HS-27A (cell line): Measurements from ENCODE around the gene GRM7.

Source experiments
- DNase-seq: peaks from one replicate; pipeline ENCODE4 v3.0.0-alpha.2; 2012; ENCODE audit warnings: low read depth, missing footprints

The GRM7 gene

GRCh38 chr3:6971933-6972332, 111.0 kb downstream of the GRM7 start:
- DNase-seq = no peak

DNA sequence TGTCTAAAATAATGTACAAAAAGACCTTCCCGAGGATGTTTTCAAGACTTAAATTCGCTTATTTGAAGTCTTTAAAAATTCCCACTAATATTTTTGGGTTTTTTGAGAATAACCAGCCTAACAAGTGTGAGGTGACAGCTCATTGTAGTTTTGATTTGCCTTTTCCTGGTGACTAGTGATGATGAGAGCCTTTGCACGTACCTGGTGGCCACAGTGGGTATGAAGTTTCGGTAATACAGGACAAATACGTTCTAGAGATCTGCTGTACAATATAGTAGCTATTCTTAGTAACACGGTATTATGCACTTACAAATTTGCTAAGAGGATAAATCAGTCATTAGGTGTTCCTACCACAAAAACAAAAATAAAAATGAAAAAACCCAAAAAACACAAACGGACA, 124.9 kb downstream of the GRM7 start:
- no peak for DNase-seq

DNA sequence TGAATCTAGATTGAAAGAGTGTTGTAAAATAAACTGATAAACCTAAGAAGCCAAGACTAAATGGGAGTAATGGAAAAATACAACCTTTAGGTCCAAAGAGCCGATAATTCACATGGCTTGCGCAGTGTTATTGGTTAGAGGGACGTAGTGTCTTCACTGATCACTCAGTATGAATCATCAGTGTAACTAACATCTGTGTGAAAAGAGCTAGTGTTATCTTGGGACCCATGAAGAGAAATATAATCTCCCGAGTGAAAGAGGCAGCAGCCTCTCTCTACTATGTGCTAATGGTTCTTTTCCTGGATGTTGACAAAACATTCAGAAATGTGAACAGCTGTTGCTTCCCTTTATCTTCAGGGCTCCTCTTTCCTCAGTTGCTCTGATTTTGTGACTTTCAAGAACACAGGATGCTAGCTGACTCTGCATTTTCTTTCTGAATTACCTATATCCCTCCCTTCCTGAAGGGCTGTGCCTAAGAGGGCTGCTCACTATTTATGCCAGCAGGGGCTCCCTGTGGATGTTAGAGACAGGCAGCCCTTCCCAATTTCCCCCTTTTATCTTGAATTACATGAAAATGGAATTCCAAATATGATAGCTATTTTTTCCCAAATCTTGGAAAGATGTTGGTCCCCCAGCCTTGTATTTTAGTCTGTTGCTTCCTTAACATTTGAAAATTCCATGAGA, 128.8 kb downstream of the GRM7 start:
- DNase-seq = no peak

GRCh38 chr3:6994081-6994668, 133.3 kb downstream of the GRM7 start:
- DNase-seq = no peak

DNA sequence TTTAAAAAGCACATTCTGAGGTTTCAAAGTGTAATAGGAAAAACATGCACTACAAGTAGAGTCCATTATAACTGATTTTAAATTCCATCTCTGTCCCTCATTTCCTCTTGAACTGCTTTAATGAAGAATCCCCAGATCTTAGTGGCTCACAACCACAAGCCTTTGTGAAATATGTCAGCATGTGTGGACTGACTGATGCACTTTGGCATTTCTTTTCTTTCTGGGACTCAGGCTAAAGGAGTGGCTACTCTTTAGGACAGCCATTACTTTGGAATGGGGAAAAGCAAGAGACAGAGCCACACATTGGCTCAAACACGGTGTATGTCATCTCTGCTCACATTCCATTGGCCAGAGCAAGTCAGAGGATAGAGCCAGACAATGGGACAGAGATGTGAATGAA, 139.6 kb downstream of the GRM7 start:
- DNase-seq = no peak

GRCh38 chr3:7001370-7001769, 140.5 kb downstream of the GRM7 start:
- no peak for DNase-seq

GRCh38 chr3:7015683-7016440, 154.9 kb downstream of the GRM7 start:
- no peak for DNase-seq

DNA sequence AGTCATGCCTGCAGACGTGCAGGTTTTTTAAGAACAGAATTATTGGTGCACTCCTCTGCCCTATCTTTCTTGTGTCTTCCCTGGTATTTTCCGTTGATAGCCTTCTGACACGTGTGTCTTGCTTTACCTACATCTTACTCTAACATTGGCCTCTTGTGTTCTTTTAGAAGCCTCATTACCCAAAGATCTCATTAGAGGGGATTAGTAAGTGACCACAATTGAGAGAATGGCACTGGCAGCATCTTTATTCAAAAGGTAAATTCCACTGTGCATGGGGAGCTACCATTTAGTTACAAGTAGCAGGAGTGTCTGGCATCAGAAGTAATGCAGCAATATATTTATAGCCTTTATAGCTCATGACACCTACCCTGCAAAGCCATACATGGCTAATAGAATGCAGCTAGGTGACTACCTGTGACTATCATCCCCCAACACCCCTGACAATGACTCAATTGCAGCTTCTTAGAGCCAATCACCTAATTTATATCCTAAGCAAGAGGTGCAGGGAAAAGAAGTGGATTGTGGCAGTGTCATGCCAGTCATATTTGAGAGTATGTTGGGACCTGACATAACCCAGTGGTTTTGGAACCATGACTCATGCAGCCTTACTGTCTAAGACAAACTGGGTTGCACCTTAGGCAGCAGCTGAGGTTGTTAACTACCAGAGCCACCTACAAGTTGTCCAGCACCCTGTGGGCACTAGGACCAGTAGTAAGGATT, 164.8 kb downstream of the GRM7 start:
- DNase-seq = no peak

GRCh38 chr3:7029562-7029961, 168.6 kb downstream of the GRM7 start:
- no peak for DNase-seq

GRCh38 chr3:7038394-7038793, 177.5 kb downstream of the GRM7 start:
- no peak for DNase-seq

DNA sequence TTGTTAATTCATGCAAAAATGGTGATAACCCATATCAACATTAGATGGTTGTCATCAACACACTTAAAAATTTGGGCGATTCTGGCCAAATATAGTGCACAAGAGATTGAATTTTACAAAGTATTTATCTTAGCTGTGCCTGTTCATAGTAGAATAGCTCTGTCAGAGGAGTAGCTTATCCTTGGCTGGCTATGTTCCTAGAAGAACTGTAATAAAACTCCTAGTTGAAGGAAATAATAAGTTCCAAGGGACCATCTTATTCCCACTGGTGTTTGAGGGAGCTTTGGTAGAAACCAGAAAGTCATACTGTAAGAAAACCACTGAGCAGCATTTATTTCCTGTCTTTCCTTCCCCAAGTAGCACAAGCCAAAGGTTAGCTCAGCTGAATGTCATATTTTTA, 201.8 kb downstream of the GRM7 start:
- DNase-seq = no peak

DNA sequence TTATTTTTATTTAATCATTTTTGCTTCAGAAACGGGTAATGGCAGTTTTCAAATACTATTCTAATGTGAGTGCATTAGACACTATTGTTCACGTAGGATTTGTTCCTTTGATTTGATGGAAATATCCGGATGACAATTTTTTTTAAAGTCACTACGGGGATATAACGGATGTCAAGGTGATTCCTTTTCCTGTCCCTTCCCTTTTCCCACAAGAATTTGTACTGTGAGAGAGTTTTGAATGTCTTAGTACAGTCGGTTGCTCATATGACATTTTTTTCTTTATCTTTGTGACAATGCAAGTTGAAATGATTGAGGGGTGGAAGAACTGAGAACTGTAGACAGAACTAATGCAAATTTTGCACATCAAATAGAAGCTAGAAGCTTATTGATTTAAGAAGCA, 209.5 kb downstream of the GRM7 start:
- no peak for DNase-seq

DNA sequence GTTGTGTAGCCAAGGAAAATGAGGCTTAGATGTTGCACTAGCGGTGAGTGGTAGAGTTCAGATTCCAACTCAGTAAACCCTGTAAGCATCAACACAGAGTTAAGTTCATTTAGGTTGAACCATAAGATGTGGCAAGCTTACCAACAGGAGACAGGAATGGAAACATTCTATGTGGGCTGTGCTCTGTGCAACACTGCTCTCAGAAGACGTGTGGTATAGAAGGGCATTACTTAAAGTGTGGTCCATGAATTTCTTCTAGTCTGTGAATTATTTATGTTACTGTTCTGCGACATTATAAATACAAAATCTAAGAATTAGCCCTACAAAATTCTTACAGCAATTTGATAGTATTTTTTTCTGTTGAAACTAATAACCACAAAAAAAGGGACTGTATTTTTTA, 213.3 kb downstream of the GRM7 start:
- DNase-seq = no peak

- DNase-seq = no peak
Measured at GRCh38 chr3:7075117-7075516, 214.2 kb downstream of the GRM7 start.

DNA sequence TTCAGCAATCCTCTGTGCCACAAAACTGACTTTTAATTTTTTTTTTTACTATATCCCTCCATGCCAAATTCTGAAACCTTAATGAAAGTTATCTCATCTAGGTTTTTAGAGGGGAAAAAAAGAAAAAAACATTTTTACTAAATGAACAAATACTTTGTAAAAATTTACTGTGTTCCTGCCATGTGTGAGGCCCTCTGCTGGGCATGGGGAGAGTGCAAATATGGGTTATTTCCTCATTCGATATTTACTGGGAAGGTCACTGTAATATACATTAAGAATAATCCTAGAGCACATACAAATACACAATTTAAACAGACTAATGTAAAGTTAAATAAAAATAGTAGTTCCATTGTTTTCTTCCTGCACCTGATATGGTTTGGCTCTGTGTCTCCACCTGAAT, 215.0 kb downstream of the GRM7 start:
- no peak for DNase-seq

- DNase-seq = no peak
Measured at GRCh38 chr3:7082244-7082643, 221.3 kb downstream of the GRM7 start.

DNA sequence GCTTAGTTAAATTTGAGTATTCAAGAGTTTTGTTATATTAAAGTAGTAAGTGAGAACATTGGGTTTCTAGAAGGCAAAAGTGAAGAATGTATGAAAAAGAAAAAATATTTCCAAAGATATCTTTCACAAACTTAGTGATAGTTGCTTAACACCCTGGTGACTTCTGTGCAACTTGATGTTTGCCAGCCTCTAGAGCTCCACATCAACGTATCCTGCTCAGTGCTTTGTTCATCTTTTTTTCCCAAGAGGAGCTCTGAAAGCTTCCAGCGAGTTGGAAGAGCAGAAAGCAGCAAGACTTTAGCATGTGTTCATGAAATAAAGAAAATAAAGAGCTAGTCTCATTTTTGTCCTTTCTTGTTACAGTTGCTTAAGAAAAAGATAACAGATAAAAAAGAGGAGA, 225.5 kb downstream of the GRM7 start:
- DNase-seq = no peak

- no peak for DNase-seq
Measured at GRCh38 chr3:7095116-7095515, 234.2 kb downstream of the GRM7 start.

- no peak for DNase-seq
Measured at GRCh38 chr3:7100136-7100535, 239.2 kb downstream of the GRM7 start.

DNA sequence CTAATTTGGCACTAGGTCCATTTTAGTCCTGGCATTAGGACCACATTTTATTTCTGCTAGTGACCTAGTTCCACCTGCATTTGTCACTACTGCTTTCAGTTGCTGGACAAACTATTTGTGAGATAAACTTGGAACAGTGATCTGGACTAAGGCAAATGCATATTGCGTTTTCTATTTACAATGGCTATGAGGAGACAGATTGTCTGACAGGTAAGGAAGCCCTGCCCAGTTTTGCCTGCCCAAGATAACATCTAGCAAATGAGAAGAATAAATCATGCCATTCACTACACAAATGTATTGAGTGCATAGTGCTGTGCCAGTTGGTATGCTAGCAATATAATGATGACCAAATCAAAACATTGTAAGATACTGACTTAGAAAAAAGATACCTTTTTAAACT, 245.7 kb downstream of the GRM7 start:
- DNase-seq = no peak

DNA sequence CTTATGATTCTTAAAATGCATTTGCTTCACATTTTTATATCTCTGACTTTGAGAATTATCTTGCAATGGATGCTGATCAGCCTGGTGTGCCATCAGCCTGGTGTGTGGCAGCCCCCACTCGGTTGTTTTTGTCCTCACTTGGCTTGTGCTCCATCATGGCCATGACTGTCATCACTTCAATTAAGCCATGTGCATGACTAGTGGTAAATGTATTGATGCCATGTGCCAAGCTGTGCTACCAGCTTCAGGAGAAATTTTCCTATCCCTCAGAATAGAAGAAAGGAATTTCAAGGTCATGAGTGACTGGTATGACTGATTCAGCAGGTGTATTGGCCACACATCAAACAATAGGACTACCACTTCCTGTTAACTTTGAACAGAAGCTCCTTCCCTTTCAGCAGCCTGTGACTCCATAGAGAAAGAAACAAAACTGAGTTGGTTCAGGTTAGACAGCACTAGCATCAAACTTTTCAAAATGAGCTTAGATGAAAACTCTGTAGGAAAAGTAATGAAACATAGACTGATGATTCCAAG, 251.7 kb downstream of the GRM7 start:
- DNase-seq = no peak

- DNase-seq = no peak
Measured at GRCh38 chr3:7144697-7145308, 283.9 kb downstream of the GRM7 start.
